Body of pancreas (tissue), 4 donors: ENCODE results near the gene GCNA.

Source experiments
- CTCF ChIP-seq, 7 experiments: fragments of 450-650 bp in 4 of 7; fragments of 200-600 bp in 3 of 7; sonication (generic) in 3 of 7; IDR thresholded peaks; one replicate each; pipeline ENCODE4 v1.5.1; 2016 to 2019; ENCODE audit warnings: antibody characterized with exemption in 7 of 7
- POLR2A ChIP-seq, 3 donors: fragments of 450-650 bp; IDR thresholded peaks; one replicate each; pipeline ENCODE4 v1.6.1; 2016; ENCODE audit warnings: antibody characterized with exemption in 3 of 3, mild to moderate bottlenecking in 2 of 3

GRCh38 chrX:71636438-71637252, 58.4 kb downstream of the GCNA start:
- no peak for TF ChIP-seq CTCF (IDR thresholded peaks at IDR 0.05)
- no peak for TF ChIP-seq POLR2A (IDR thresholded peaks at IDR 0.05)
